OCI-LY3 (cell line): ENCODE measurements around the gene CHFR.
"Not testable (repeated sequence)": the region's sequence is repeated elsewhere in the genome, so short reads cannot be mapped to it uniquely, and the experiment has no call there.

Experiments
- H2AFZ ChIP-seq: fragments of 200-600, 300-600 bp; shearing (Covaris generic); 2 replicates; pipeline ENCODE4 v1.6.0; 2014; ENCODE audit warnings: antibody characterized with exemption, low read depth, low read length
- H3K27ac ChIP-seq: fragments of 200-600, 300-600 bp; sonication (generic); 2 replicates; pipeline ENCODE4 v1.5.1; 2014; ENCODE audit warnings: mild to moderate bottlenecking, low read length, moderate library complexity, mixed read lengths
- H3K27me3 ChIP-seq: fragments of 200-600, 300-600 bp; sonication (generic); 2 replicates; pipeline ENCODE4 v1.6.1; 2014; ENCODE audit warnings: low read depth, low read length, mixed read lengths
- H3K36me3 ChIP-seq: fragments of 200-600, 300-600 bp; sonication (generic); replicated peaks from 2 replicates; pipeline ENCODE3; 2014; ENCODE audit warnings: low read depth, low read length, mixed read lengths
- H3K4me1 ChIP-seq: fragments of 300-600, 200-600 bp; sonication (generic); 2 replicates; pipeline ENCODE4 v1.6.1; 2014; ENCODE audit warnings: low read length, mixed read lengths
- H3K4me2 ChIP-seq: fragments of 200-600, 300-600 bp; sonication (generic); 2 replicates; pipeline ENCODE4 v1.6.1; 2014; ENCODE audit warnings: low read length, mixed read lengths
- H3K4me3 ChIP-seq: fragments of 300-600, 200-600 bp; sonication (generic); 2 replicates; pipeline ENCODE4 v1.5.1; 2014; ENCODE audit warnings: antibody characterized with exemption, mild to moderate bottlenecking, low read length, moderate library complexity
- H3K79me2 ChIP-seq: fragments of 300-600, 200-600 bp; shearing (Covaris generic); 2 replicates; pipeline ENCODE4 v1.6.1; 2014; ENCODE audit warnings: mild to moderate bottlenecking, low read length, mixed read lengths
- H3K9ac ChIP-seq: fragments of 300-600, 200-600 bp; shearing (Covaris generic); 2 replicates; pipeline ENCODE4 v1.6.0; 2014; ENCODE audit warnings: mild to moderate bottlenecking, low read length, moderate library complexity
- H3K9me3 ChIP-seq: fragments of 200-600, 300-600 bp; shearing (Covaris generic); 2 replicates; pipeline ENCODE4 v1.6.1; 2014; ENCODE audit warnings: low read length, mixed read lengths; ENCODE audit not compliant: insufficient read depth
- H4K20me1 ChIP-seq: fragments of 200-600, 300-600 bp; sonication (generic); 2 replicates; pipeline ENCODE4 v1.6.1; 2016; ENCODE audit warnings: low read length, mixed read lengths; ENCODE audit not compliant: insufficient read depth
- EZH2phosphoT487 ChIP-seq: fragments of 200-600 bp; shearing (Covaris generic); IDR thresholded peaks from 2 replicates; pipeline ENCODE4 v1.6.1; 2018; ENCODE audit warnings: antibody characterized with exemption, mixed run types, low read depth
- TF ChIP-seq, protein P1 (sequence below): fragments of 200-600, 300-600 bp; sonication (generic); IDR thresholded peaks from 2 replicates; pipeline ENCODE4 v1.5.1; 2014; ENCODE audit warnings: antibody characterized with exemption, low read length, low read depth

The CHFR gene

DNA sequence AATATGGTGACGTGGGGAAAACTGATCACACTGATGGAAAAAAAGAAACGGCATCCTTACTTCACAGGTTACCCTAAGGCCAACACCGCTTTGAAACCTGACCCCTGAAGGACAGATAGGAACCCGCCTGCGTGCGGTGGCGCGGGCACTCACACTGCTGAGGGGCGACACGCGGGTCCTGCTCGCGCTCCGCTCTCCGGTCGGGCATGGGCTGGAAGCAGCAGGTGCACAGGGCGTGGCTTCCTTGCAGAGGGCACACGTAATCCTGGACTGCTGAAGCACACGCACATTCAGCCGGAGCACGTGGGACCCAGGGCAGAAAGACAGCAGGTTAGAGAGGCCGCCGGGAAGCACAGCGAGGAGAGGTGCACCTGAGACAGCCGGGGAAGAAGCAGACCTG is 35.9 kb downstream of the CHFR start:
- no peaks in the 10 kb centered on the region for H3K36me3 ChIP-seq
- no peak overlapping the region for H3K4me3 ChIP-seq

DNA sequence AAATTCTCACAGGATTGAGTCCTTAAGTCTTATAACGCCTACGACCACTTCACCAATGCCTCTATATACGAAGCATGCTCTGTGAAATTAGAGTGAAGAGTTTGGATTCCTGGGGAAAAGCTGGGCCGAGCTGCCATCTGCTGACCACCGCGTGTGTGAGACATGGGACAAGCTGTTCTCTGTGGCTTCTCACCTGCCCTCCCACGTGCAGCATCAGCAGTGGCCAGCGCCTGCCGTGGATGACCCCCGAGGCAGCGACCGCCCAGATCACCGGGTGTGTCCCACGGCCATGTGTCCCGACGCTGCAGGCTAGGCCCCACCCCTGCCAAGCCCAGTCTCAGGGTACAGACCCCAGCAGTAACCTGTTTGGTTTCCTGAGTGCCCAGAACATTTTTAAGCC is 37.1 kb downstream of the CHFR start:
- H4K20me1 ChIP-seq, result no peaks in the 10 kb centered on the region
- TF ChIP-seq, protein P1, sequence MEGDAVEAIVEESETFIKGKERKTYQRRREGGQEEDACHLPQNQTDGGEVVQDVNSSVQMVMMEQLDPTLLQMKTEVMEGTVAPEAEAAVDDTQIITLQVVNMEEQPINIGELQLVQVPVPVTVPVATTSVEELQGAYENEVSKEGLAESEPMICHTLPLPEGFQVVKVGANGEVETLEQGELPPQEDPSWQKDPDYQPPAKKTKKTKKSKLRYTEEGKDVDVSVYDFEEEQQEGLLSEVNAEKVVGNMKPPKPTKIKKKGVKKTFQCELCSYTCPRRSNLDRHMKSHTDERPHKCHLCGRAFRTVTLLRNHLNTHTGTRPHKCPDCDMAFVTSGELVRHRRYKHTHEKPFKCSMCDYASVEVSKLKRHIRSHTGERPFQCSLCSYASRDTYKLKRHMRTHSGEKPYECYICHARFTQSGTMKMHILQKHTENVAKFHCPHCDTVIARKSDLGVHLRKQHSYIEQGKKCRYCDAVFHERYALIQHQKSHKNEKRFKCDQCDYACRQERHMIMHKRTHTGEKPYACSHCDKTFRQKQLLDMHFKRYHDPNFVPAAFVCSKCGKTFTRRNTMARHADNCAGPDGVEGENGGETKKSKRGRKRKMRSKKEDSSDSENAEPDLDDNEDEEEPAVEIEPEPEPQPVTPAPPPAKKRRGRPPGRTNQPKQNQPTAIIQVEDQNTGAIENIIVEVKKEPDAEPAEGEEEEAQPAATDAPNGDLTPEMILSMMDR, result no peak
- TF ChIP-seq EZH2phosphoT487, result no peak
- H3K36me3 ChIP-seq, result no peaks in the 10 kb centered on the region

More for the DNA sequence above, 35.9 kb downstream of the CHFR start:
- H4K20me1 ChIP-seq, result no peaks in the 10 kb centered on the region
- H3K4me2 ChIP-seq, result no peak overlapping the region
- no peaks in the 10 kb centered on the region for H3K9me3 ChIP-seq
- no peak overlapping the region for H2AFZ ChIP-seq
- H3K27ac ChIP-seq, result no peak overlapping the region
- no peak overlapping the region for H3K9ac ChIP-seq
- TF ChIP-seq EZH2phosphoT487, result no peak
- TF ChIP-seq, protein P1, result no peak
- H3K27me3 ChIP-seq, result no peaks in the 10 kb centered on the region
- no peaks in the 10 kb centered on the region for H3K79me2 ChIP-seq
- H3K4me1 ChIP-seq, result no peaks in the 10 kb centered on the region

DNA sequence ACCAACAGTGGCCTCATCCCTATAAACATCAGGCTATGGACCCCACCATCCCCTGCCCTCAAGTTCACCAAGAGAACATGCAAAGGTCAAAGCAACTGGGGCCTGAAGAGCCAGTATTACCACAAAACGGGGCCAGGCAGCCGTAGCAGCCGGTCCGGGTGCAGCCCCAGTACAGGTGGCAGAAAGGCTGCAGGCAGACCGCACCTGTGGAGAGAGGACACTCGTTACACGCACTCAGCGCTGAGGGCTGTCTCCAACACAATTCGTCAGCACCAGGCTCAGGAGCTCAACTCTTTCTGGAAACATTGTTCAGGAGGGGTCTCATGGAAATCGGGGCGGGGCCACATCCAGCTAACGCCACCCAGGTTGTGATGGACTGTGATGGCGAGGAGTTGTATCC is 38.9 kb downstream of the CHFR start:
- H2AFZ ChIP-seq, result no peak overlapping the region
- H3K4me3 ChIP-seq, result no peak overlapping the region
- TF ChIP-seq, protein P1, result no peak
- TF ChIP-seq EZH2phosphoT487, result no peak
- no peak overlapping the region for H3K4me2 ChIP-seq
- H3K27me3 ChIP-seq, result no peaks in the 10 kb centered on the region
- no peaks in the 10 kb centered on the region for H3K79me2 ChIP-seq
- no peaks in the 10 kb centered on the region for H3K9me3 ChIP-seq
- no peaks in the 10 kb centered on the region for H3K4me1 ChIP-seq
- no peak overlapping the region for H3K27ac ChIP-seq
- no peak overlapping the region for H3K9ac ChIP-seq
- no peaks in the 10 kb centered on the region for H3K36me3 ChIP-seq
- no peaks in the 10 kb centered on the region for H4K20me1 ChIP-seq

More for the DNA sequence above, 37.1 kb downstream of the CHFR start:
- no peaks in the 10 kb centered on the region for H3K9me3 ChIP-seq
- H3K79me2 ChIP-seq, result no peaks in the 10 kb centered on the region
- no peak overlapping the region for H3K4me2 ChIP-seq
- H3K4me3 ChIP-seq, result no peak overlapping the region
- no peaks in the 10 kb centered on the region for H3K27me3 ChIP-seq
- H3K27ac ChIP-seq, result no peak overlapping the region
- no peaks in the 10 kb centered on the region for H3K4me1 ChIP-seq
- H2AFZ ChIP-seq, result no peak overlapping the region
- no peak overlapping the region for H3K9ac ChIP-seq

DNA sequence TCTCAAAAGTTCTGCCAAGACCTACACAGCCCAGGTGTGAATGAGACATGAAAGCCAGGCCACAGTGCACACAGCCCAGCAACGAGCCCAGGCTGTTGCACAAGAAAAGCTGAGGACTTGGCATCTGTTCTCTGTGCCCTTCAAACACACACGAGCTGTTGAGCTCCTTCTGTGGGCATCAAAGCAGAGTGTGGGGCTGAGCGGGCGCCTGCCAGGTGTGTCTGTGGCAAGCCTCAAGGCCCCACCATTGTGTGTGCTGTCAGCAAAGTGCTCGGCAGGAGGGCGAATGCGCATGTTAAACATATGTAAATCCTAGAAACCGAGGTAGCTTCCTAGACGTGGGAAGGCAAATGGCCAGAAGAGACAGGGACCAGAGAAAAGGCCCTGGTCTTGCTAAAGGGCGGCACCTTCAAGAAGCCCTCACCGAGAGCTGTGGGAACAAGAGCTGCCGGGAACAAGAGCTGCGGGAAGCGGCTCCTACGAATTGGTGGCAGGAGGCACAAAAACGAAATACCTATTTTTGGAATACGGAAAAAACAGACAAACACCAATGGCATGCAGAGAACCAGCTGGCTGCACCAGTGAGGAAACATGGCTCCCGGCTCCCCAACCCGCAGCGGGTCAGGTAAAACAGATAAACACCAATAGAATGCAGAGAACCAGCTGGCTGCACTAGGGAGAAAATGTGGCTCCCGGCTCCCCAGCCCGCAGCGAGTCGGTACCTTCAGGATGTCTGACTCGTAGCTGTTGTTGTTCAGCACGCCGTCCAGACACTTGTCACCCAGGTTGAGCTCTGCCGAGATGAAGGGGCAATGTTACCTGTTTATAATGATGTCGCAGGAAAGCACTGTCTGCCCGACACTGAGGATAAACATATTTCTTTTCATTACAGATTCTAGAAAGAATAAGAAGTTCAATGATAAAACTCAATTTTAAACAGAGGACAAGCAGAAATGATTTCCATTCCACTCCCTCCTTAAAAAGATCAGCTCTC is 39.7 kb downstream of the CHFR start:
- no peaks in the 10 kb centered on the region for H3K27me3 ChIP-seq
- TF ChIP-seq EZH2phosphoT487, result no peak
- H3K27ac ChIP-seq, result no peak overlapping the region
- no peaks in the 10 kb centered on the region for H3K79me2 ChIP-seq
- no peaks in the 10 kb centered on the region for H3K36me3 ChIP-seq
- H3K4me3 ChIP-seq, result no peak overlapping the region
- no peak overlapping the region for H3K9ac ChIP-seq
- H3K4me1 ChIP-seq, result no peaks in the 10 kb centered on the region
- H4K20me1 ChIP-seq, result no peaks in the 10 kb centered on the region
- no peak overlapping the region for H2AFZ ChIP-seq
- H3K9me3 ChIP-seq, result no peaks in the 10 kb centered on the region
- H3K4me2 ChIP-seq, result no peak overlapping the region

DNA sequence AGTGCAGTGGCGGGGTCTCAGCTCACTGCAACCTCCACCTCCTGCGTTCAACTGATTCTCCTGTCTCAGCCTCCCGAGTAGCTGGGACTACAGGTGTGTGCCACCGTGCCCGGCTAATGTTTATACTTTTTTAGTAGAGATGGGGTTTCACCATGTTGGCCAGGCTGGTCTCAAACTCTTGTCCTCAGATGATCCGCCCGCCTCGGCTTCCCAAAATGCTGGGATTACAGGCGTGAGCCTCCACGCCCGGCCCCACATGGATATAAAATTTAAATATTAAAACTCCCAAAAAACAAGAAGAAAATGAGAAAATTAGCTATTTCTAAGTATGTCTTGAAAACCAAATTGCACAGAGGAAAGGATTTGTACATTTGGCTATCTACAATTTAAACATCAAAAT is 42.7 kb downstream of the CHFR start:
- H3K27ac ChIP-seq, H2AFZ ChIP-seq, H3K4me1 ChIP-seq, H4K20me1 ChIP-seq, H3K79me2 ChIP-seq, H3K4me3 ChIP-seq, H3K9me3 ChIP-seq, H3K36me3 ChIP-seq, H3K27me3 ChIP-seq, H3K9ac ChIP-seq, H3K4me2 ChIP-seq: not testable (repeated sequence)
